ENCODE measurements around the gene GOLGA1. TPM values are rescaled to one million over a fixed set of nuclear protein-coding genes. Genes with fewer than 3 reads are reported as not detected.

Gene GOLGA1
- total and polyA plus RNA-seq, 2 of the 13 experiments (the other 11 are each of a cell fraction or from before 2014, with no cell fraction given): 12.7 to 15.9 TPM

GRCh38 chr9:124940894-124941678 lies at the start of gene GOLGA1 (continued):
- TF ChIP-seq NR2C2 (CRISPR knock-in tag; IDR thresholded peaks at IDR 0.05; ENCODE audit: borderline replicate concordance) (peak; percentile 99), MEIS2 (CRISPR knock-in tag; IDR thresholded peaks at IDR 0.05) (peak; percentile 73), ATM (IDR thresholded peaks at IDR 0.05; ENCODE audit: borderline replicate concordance) (no peak), ZNF574 (CRISPR knock-in tag; IDR thresholded peaks at IDR 0.05) (peak; percentile 92), KAT8 (CRISPR knock-in tag; IDR thresholded peaks at IDR 0.05) (peak; percentile 97), ZNF234 (CRISPR knock-in tag; conservative IDR thresholded peaks at IDR 0.05) (0 out of 2 replicates have a peak, but pooled peaks have one; percentile 18)

GRCh38 chr9:124983698-124984097 lies 42.8 kb upstream of the GOLGA1 start:
- no peak for DNase-seq (ENCODE audit: low spot score)
- H3K9ac ChIP-seq (ENCODE audit: insufficient read depth, low read depth, low read length): no peak overlapping the region
- in situ Hi-C loops (cut with HindIII; ENCODE audit: extremely low pct_ligation_motif_present, low pct_unique_long_range_greater_than_20kb): no loop called here
- no peak for FAIRE-seq
- H3K79me2 ChIP-seq (ENCODE audit: insufficient read depth, low read length): no peaks in the 10 kb centered on the region
- no peak overlapping the region for H3K4me2 ChIP-seq (ENCODE audit: low read depth, low read length)
- no peak overlapping the region for H2AFZ ChIP-seq (ENCODE audit: low read length)
- TF ChIP-seq ZFY (CRISPR knock-in tag; IDR thresholded peaks at IDR 0.05): no peak
- no peak for TF ChIP-seq RORA (CRISPR knock-in tag; IDR thresholded peaks at IDR 0.05)
- TF ChIP-seq SP140L (CRISPR knock-in tag; IDR thresholded peaks at IDR 0.05; ENCODE audit: borderline replicate concordance): no peak
- no peak for TF ChIP-seq CEBPZ (IDR thresholded peaks at IDR 0.05; ENCODE audit: low read length)
- TF ChIP-seq ZNF629 (CRISPR knock-in tag; conservative IDR thresholded peaks at IDR 0.05): peak; percentile 56
- TF ChIP-seq GFI1 (CRISPR knock-in tag; IDR thresholded peaks at IDR 0.05; ENCODE audit: borderline replicate concordance): no peak
- no peak for TF ChIP-seq MAZ (IDR thresholded peaks at IDR 0.05; ENCODE audit: borderline replicate concordance, low read depth, low read length)
- TF ChIP-seq MAZ (CRISPR knock-in tag; IDR thresholded peaks at IDR 0.05; ENCODE audit: low read depth): no peak
- no peak for TF ChIP-seq ZNF713 (CRISPR knock-in tag; IDR thresholded peaks at IDR 0.05)
- H3K27ac ChIP-seq (ENCODE audit: extremely low read length, insufficient read depth, low read length): no peak overlapping the region
- ChIA-PET POLR2A (no interaction called here), CTCF (ENCODE audit: low intra/inter-chr PET ratio, low total read pairs) (no interaction called here)
- BruUV-seq (replicated peaks): no TSS peak
- intact Hi-C loops (cut with micrococcal nuclease; ENCODE audit: unreplicated experiment): no loop called here
- H4K20me1 ChIP-seq (ENCODE audit: insufficient read depth, low read length): no peaks in the 10 kb centered on the region; the same call in 1 of the 2 replicates
- no peaks in the 10 kb centered on the region for H3K27me3 ChIP-seq (ENCODE audit: control insufficient read depth in 1 of 2, insufficient read depth in 2 of 2, low read length in 2 of 2)
- WGBS (ENCODE audit: low lambda C conversion rate): 100% methylated on average over 1 of the region's 1 CpG
- H3K4me3 ChIP-seq (replicated peaks in 1 of 3; ENCODE audit: insufficient read depth in 1 of 3, low read depth in 2 of 3, low read length in 3 of 3): no peak overlapping the region
- H3K9me3 ChIP-seq (ENCODE audit: low read length): no peaks in the 10 kb centered on the region
- no peak for ATAC-seq
- H3K36me3 ChIP-seq (replicated peaks in 1 of 2; ENCODE audit: control insufficient read depth in 1 of 2, insufficient read depth in 2 of 2, low read length in 2 of 2): peaks cover 0 to 11% of the 10 kb centered on the region in 2 experiments; a peak in 1 of 5 replicates
- H3K4me1 ChIP-seq (ENCODE audit: insufficient read depth, low read length): no peaks in the 10 kb centered on the region

All from HepG2 (cell line).